GM12801 (cell line): ENCODE data around the gene KBTBD7.

Source experiments
- CTCF ChIP-seq: IDR thresholded peaks from one replicate; pipeline ENCODE4 v1.5.1; 2011; ENCODE audit warnings: control low read depth; ENCODE audit not compliant: insufficient read length; ENCODE audit errors: extremely low read depth

KBTBD7 gene

DNA sequence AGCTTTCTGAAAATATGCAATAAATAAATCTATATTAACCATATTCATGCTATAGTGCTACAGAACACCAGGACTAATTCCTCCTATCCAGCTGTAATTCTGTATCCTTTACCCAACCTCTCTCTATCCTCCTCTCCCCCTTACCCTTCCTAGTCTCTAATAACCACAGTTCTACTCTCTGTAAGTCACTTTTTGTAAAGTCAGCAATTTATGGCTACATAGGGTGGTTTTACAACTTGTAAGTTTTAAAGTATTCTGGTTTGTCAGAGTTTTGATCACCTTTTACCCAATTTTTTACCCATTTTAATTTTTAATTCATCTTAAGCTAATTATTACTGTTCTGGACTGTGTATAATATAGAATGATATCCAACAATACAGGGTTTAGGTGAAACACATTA lies 35.0 kb upstream of the KBTBD7 start:
- TF ChIP-seq CTCF = no peak

DNA sequence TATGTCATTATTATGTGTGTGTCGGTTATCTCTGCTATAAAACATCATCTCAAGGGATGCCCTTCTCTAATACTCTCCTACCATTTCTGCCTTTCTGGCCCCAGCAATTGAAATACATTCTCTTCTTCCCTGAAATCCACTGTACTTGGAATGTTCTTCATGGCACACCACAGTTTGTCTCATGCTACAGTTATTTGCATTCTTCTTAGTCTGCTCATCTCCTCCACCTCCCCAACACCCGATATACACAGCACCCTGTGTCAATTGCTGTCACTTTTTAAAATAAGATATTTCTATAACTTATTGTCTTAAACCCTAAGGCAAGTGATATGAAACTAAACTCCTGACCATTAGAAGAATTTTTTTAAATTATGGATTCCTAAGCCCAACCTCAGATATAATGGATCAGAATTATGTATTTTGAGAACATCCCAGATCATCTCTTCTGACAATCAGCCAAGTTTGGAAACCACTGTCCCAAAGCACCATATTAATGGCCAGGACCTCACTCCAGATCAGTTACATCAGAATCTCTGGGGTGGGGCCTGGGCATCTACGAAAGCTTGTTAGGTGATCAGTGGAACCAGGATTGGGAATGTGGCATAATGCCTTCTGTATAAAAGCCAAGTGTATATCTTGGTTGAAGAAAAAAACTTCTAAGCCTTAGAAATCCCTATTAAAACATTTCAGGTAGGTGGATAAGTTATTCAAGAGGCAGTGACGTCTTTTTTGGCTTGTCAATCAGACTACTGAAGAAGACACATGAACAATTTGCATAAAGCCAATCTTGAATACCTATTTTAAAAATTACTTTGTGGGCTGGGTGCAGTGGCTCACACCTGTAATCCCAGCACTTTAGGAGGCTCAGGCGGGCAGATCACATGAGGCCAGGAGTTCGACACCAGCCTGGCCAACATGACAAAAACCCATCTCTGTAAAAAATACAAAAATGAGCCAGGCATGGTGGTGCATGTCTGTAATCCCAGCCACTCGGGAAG lies 30.0 kb upstream of the KBTBD7 start:
- no peak for TF ChIP-seq CTCF

DNA sequence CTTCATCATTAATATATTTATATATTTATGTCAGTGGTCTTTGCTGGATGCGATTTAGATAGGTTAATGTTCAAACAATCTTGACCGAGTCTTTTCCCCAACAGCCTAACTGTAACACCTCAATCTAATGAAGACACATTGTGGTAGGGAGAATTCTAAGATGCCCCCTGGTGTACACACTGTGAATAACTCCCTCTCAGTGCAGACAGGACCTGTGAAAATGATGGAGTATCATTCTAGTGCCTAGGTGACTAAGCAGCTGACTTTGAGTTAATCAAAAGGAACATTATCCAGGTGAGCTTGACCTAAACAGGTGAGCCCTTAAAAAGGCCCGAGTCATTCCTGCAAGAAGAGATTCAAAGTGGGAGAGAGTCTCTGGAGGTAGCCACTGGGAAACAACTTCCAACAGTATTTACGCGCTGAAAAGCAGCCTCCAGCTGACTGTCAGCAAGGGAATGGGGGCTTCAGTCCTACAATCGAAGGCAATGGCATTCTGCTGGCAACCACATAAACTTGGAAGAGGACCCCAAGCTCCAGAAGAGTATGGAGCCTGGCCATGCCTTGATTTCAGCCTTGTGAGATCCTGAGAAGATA lies 28.0 kb upstream of the KBTBD7 start:
- no peak for TF ChIP-seq CTCF

- no peak for TF ChIP-seq CTCF
Observed at GRCh38 chr13:41220401-41220800, 26.0 kb upstream of the KBTBD7 start.

GRCh38 chr13:41216160-41216559 lies 21.8 kb upstream of the KBTBD7 start:
- no peak for TF ChIP-seq CTCF

DNA sequence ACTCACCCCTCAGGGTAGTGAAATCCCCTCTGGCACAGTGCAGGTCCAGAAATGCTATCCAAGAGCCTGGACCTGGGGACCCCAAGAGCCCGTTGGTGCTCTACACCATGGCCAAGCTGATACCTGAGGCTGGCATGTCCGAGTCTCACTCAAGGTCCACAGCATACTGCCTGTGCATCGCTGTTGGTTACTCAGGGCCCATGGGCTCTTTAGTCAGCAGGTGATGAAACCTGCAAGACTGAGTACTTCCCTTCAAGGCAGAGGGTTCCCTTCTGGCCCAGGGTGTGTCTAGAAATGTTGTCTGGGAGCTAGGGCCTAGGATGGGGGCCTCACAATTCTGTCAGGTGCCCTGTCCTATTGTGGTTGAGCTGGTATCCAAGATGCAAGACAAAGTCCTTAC lies 19.6 kb upstream of the KBTBD7 start:
- no peak for TF ChIP-seq CTCF

DNA sequence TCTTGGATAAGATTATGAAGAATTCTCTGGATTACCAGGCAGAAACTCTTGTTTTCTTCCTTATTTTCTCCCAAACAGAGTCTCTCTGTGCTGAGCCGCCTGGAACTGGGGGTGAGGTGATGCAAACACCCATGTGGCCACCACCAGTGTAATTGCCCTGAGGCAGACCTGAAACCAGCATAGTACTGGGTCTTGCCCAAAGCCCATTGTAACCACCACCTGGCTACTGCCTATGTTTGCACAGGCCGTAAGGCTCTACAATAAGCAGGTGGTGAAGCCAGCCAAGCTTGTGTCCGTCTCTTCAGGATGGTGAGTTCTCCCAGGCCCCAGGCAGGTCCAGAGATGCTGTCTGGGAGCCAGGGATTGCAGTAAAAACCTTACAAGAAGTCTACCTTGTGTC lies 18.9 kb upstream of the KBTBD7 start:
- TF ChIP-seq CTCF = no peak
